WTC11 (cell line): ENCODE measurements around the gene MRPL37. TPM values are rescaled to one million over a fixed set of nuclear protein-coding genes. Genes with fewer than 3 reads are reported as not detected.

Experiments
- ATAC-seq: fragments of 200-7000 bp; cut with Tn5 transposase; 2 replicates; pipeline ENCODE4 v1.10.0; 2021; ENCODE audit warnings: mild to moderate bottlenecking, moderate library complexity
- CTCF ChIA-PET: fragments of 300-600 bp; sonication (Branson Sonifier 250); formaldehyde crosslinking; loops from one replicate; lab custom pipeline; 2021; ENCODE audit warnings: antibody characterized with exemption; lab: Charles Lee
- POLR2A ChIA-PET: fragments of 350-600 bp; sonication (Branson Sonifier 250); formaldehyde crosslinking; loops from one replicate; lab custom pipeline; 2021; ENCODE audit warnings: antibody characterized with exemption; lab: Charles Lee
- DNase-seq: peaks from one replicate; pipeline ENCODE4 v3.0.0; 2021; ENCODE audit warnings: low spot score
- H3K27ac Mint-ChIP-seq: 2 replicates; pipeline ENCODE4 v1.8.0; 2021; ENCODE audit warnings: mixed read lengths
- H3K27me3 Mint-ChIP-seq: 2 replicates; pipeline ENCODE4 v1.8.0; 2021; ENCODE audit warnings: low read depth, mild to moderate bottlenecking, moderate library complexity, mixed read lengths
- H3K36me3 Mint-ChIP-seq: 2 replicates; pipeline ENCODE4 v1.8.0; 2021; ENCODE audit warnings: mixed read lengths
- H3K4me1 Mint-ChIP-seq: 2 replicates; pipeline ENCODE4 v1.8.0; 2022; ENCODE audit warnings: mixed read lengths
- H3K4me3 Mint-ChIP-seq: 2 replicates; pipeline ENCODE4 v1.8.0; 2021; ENCODE audit warnings: mild to moderate bottlenecking, moderate library complexity, mixed read lengths
- H3K9me3 Mint-ChIP-seq: 2 replicates; pipeline ENCODE4 v1.8.0; 2021; ENCODE audit warnings: mixed read lengths
- ATF1 ChIP-seq: sonication (generic); formaldehyde crosslinking; IDR thresholded peaks from 2 replicates; pipeline ENCODE4 v1.8.1; 2023; ENCODE audit warnings: mild to moderate bottlenecking, moderate library complexity, missing genetic modification reagents
- CREB1 ChIP-seq: sonication (generic); formaldehyde crosslinking; IDR thresholded peaks from 2 replicates; pipeline ENCODE4 v1.8.0; 2023; ENCODE audit warnings: mild to moderate bottlenecking, missing genetic modification reagents
- EMX1 ChIP-seq: fragments of 250-450 bp; sonication (Bioruptor Pico); IDR thresholded peaks from 2 replicates; pipeline ENCODE4 v1.8.0; 2021; ENCODE audit warnings: mild to moderate bottlenecking
- GTF2I ChIP-seq: fragments of 250-450 bp; sonication (Bioruptor Pico); conservative IDR thresholded peaks from 2 replicates; pipeline ENCODE4 v1.4.0; 2021; ENCODE audit warnings: mild to moderate bottlenecking
- JUN ChIP-seq: sonication (generic); formaldehyde crosslinking; IDR thresholded peaks from 2 replicates; pipeline ENCODE4 v1.8.0; 2023; ENCODE audit warnings: mild to moderate bottlenecking, missing genetic modification reagents
- SMAD4 ChIP-seq: sonication (generic); formaldehyde crosslinking; IDR thresholded peaks from 2 replicates; pipeline ENCODE4 v1.8.0; 2022; ENCODE audit warnings: mild to moderate bottlenecking, missing genetic modification reagents
- SP1 ChIP-seq: sonication (generic); formaldehyde crosslinking; conservative IDR thresholded peaks from 2 replicates; pipeline ENCODE4 v1.8.1; 2022; ENCODE audit warnings: missing genetic modification reagents
- TCF7 ChIP-seq: sonication (generic); formaldehyde crosslinking; IDR thresholded peaks from 2 replicates; pipeline ENCODE4 v1.8.0; 2022; ENCODE audit warnings: mild to moderate bottlenecking, low read depth, missing genetic modification reagents, moderate library complexity
- ZNF263 ChIP-seq: sonication (generic); formaldehyde crosslinking; IDR thresholded peaks from 2 replicates; pipeline ENCODE4 v1.8.1; 2022; ENCODE audit warnings: low read depth, mild to moderate bottlenecking, moderate library complexity, missing genetic modification reagents
- ZNF317 ChIP-seq: sonication (generic); formaldehyde crosslinking; IDR thresholded peaks from 2 replicates; pipeline ENCODE4 v1.8.1; 2023; ENCODE audit warnings: low read depth, mild to moderate bottlenecking, moderate library complexity, missing genetic modification reagents, borderline replicate concordance
- ZNF396 ChIP-seq: fragments of 250-450 bp; sonication (Bioruptor Pico); IDR thresholded peaks from 2 replicates; pipeline ENCODE4 v1.8.0; 2021; ENCODE audit warnings: mild to moderate bottlenecking, moderate library complexity, borderline replicate concordance
- ZNF416 ChIP-seq: fragments of 250-450 bp; sonication (Bioruptor Pico); IDR thresholded peaks from 2 replicates; pipeline ENCODE4 v1.9.0; 2021; ENCODE audit warnings: mild to moderate bottlenecking, inconsistent platforms
- total RNA-seq: library from RNA; stranded (reverse); gene quantifications from 3 replicates; pipeline ENCODE4 v1.2.3, GENCODE V29; 2021
- TF ChIP-seq, protein P1 (sequence below): fragments of 250-450 bp; sonication (Bioruptor Pico); IDR thresholded peaks from 2 replicates; pipeline ENCODE4 v1.9.0; 2021; ENCODE audit warnings: mild to moderate bottlenecking
- TF ChIP-seq, protein P2 (sequence below): fragments of 200-600 bp; IDR thresholded peaks from 2 replicates; pipeline ENCODE4 v1.8.0; 2022; ENCODE audit warnings: antibody characterized with exemption
- TF ChIP-seq, protein P3 (sequence below): fragments of 250-450 bp; sonication (Bioruptor Pico); IDR thresholded peaks from 2 replicates; pipeline ENCODE4 v1.9.0; 2021; ENCODE audit warnings: mild to moderate bottlenecking
- TF ChIP-seq, protein P4 (sequence below): sonication (generic); formaldehyde crosslinking; IDR thresholded peaks from 2 replicates; pipeline ENCODE4 v1.8.0; 2022; ENCODE audit warnings: mild to moderate bottlenecking, missing genetic modification reagents
- TF ChIP-seq, protein P5 (sequence below): fragments of 250-450 bp; sonication (Bioruptor Pico); conservative IDR thresholded peaks from 2 replicates; pipeline ENCODE4 v1.9.0; 2021; ENCODE audit warnings: mild to moderate bottlenecking
- TF ChIP-seq, protein P6 (sequence below): fragments of 250-450 bp; sonication (Bioruptor Pico); IDR thresholded peaks from 2 replicates; pipeline ENCODE4 v2.1.2; 2022; ENCODE audit warnings: mild to moderate bottlenecking, moderate library complexity
- TF ChIP-seq, protein P7 (sequence below): sonication (generic); formaldehyde crosslinking; IDR thresholded peaks from 2 replicates; pipeline ENCODE4 v1.8.1; 2023; ENCODE audit warnings: mild to moderate bottlenecking, missing genetic modification reagents, moderate library complexity
- TF ChIP-seq, protein P8 (sequence below): sonication (generic); formaldehyde crosslinking; IDR thresholded peaks from 2 replicates; pipeline ENCODE4 v1.8.0; 2023; ENCODE audit warnings: missing genetic modification reagents

The MRPL37 gene
- total RNA-seq, 1 experiment from 2014 or later, result 143 TPM

DNA sequence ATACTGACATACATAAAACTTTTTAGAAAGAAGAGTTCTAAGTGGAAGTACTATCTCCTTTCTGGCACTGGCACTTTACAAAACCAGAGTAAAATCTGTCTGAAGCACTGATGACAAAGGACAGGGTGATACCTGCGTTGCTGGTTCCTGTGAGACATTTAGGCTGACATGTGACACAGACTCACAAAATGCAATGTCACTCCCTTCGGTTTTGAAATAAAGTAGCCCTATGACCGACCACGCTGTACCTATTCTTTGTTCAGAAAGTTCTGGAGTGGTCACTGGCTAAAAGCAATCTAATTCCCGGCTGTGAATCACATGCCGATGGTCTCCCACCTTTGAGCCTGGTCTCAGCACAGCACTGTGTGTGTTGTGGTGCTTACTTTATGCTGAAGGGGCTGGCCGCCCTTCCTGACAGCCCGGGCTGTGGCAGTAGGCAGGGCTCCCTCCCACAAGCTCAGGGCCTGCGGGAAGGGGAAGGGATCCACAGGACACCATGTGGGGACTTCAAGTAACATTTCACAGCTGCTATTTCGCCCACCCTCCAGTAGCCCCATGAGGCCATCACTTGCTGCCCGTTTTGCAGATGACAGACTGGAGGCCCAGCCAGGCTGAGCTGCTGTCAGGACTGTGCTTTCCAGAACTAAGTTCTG, 48.0 kb downstream of the MRPL37 start:
- ATAC-seq, result no peak
- no peaks in the 10 kb centered on the region for H3K9me3 Mint-ChIP-seq
- CTCF ChIA-PET, result no interaction called here
- TF ChIP-seq SMAD4 (CRISPR knock-in tag), result no peak
- H3K4me1 Mint-ChIP-seq, result peaks cover 3% of the 10 kb centered on the region; the same call in 1 of the 2 replicates
- H3K36me3 Mint-ChIP-seq, result peaks cover 10% of the 10 kb centered on the region
- no peak overlapping the region for H3K4me3 Mint-ChIP-seq
- H3K27me3 Mint-ChIP-seq, result no peaks in the 10 kb centered on the region
- no peak for DNase-seq
- H3K27ac Mint-ChIP-seq, result peak overlapping the region; percentile 63; the same call in 1 of the 2 replicates
- POLR2A ChIA-PET, result no interaction called here

DNA sequence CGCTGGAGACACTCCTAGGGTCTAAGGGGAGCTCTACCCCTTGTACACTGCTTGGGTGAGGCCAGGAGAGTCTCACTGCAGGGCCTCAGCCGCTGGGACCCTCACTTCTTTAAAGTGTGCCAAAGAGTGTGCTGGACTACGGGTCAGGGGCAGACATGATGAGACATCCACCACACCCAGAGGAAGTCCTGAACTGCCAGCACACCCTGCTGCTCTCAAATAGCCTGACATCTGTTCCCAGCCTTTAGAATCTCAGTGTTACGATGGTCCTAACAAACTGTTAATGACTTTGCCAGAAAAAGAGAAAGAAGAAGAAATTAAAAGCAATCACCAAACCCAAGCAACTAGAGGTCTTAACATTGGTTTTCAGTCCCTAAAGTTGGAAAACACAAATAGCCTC, 49.0 kb downstream of the MRPL37 start:
- DNase-seq (no peak), ATAC-seq (no peak)
- peak overlapping the region; percentile 12; the same call in 1 of the 2 replicates for H3K27ac Mint-ChIP-seq
- no peaks in the 10 kb centered on the region for H3K9me3 Mint-ChIP-seq
- H3K4me3 Mint-ChIP-seq, result no peak overlapping the region
- H3K27me3 Mint-ChIP-seq, result no peaks in the 10 kb centered on the region
- peaks cover under 1% of the 10 kb centered on the region for H3K36me3 Mint-ChIP-seq
- ChIA-PET CTCF (no interaction called here), POLR2A (no interaction called here)
- TF ChIP-seq, protein P1, sequence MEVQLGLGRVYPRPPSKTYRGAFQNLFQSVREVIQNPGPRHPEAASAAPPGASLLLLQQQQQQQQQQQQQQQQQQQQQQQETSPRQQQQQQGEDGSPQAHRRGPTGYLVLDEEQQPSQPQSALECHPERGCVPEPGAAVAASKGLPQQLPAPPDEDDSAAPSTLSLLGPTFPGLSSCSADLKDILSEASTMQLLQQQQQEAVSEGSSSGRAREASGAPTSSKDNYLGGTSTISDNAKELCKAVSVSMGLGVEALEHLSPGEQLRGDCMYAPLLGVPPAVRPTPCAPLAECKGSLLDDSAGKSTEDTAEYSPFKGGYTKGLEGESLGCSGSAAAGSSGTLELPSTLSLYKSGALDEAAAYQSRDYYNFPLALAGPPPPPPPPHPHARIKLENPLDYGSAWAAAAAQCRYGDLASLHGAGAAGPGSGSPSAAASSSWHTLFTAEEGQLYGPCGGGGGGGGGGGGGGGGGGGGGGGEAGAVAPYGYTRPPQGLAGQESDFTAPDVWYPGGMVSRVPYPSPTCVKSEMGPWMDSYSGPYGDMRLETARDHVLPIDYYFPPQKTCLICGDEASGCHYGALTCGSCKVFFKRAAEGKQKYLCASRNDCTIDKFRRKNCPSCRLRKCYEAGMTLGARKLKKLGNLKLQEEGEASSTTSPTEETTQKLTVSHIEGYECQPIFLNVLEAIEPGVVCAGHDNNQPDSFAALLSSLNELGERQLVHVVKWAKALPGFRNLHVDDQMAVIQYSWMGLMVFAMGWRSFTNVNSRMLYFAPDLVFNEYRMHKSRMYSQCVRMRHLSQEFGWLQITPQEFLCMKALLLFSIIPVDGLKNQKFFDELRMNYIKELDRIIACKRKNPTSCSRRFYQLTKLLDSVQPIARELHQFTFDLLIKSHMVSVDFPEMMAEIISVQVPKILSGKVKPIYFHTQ (CRISPR knock-in tag), result no peak
- TF ChIP-seq, protein P2, sequence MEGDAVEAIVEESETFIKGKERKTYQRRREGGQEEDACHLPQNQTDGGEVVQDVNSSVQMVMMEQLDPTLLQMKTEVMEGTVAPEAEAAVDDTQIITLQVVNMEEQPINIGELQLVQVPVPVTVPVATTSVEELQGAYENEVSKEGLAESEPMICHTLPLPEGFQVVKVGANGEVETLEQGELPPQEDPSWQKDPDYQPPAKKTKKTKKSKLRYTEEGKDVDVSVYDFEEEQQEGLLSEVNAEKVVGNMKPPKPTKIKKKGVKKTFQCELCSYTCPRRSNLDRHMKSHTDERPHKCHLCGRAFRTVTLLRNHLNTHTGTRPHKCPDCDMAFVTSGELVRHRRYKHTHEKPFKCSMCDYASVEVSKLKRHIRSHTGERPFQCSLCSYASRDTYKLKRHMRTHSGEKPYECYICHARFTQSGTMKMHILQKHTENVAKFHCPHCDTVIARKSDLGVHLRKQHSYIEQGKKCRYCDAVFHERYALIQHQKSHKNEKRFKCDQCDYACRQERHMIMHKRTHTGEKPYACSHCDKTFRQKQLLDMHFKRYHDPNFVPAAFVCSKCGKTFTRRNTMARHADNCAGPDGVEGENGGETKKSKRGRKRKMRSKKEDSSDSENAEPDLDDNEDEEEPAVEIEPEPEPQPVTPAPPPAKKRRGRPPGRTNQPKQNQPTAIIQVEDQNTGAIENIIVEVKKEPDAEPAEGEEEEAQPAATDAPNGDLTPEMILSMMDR, result no peak
- TF ChIP-seq JUN, result no peak
- TF ChIP-seq, protein P3, sequence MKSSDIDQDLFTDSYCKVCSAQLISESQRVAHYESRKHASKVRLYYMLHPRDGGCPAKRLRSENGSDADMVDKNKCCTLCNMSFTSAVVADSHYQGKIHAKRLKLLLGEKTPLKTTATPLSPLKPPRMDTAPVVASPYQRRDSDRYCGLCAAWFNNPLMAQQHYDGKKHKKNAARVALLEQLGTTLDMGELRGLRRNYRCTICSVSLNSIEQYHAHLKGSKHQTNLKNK (CRISPR knock-in tag), result no peak
- peaks cover 3% of the 10 kb centered on the region; the same call in 1 of the 2 replicates for H3K4me1 Mint-ChIP-seq

DNA sequence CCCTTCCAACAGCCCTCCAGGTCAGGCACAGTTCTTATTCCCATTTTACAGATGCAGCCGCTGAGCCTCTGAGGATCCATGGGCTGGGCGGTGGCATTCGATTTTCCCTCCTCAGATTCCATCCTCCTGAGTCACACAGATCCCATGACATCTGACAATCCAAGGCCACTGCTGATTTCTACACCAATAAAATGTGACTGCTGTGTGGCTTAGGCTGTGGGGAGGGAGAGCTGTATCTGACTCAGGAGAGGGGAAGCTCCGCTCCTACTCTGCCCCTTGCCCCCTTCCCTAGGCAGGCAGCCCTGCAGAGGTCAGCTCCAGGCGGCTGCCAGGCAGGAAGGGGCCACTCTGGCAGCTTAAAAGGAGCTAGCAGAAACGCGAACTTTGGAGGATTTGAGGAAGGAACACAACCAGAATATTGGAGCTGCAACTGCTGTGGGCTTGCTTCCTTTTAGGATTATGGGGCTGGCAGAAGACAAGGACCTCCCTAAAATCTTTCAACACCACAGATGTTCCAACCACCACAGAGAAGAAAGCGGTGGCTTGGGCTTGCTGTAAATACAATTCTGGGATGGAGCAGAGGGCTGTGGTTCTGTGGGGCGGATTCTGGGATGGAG, 50.0 kb downstream of the MRPL37 start:
- no peaks in the 10 kb centered on the region for H3K27me3 Mint-ChIP-seq
- ATAC-seq (peak; percentile 12; the same call in 1 of the 2 replicates), DNase-seq (no peak)
- H3K36me3 Mint-ChIP-seq, result no peaks in the 10 kb centered on the region; the same call in none of the 2 replicates
- peak overlapping the region; percentile 84 for H3K27ac Mint-ChIP-seq
- CTCF ChIA-PET, result interaction anchor here (1.0 kb wide), 1 partner anchor 68 kb away, joined by 3 read pairs; no protein-coding TSS in a partner anchor
- POLR2A ChIA-PET, result interaction anchor here (0.6 kb wide), 1 partner anchor 63 kb away, joined by 3 read pairs; no protein-coding TSS in a partner anchor
- no peaks in the 10 kb centered on the region for H3K9me3 Mint-ChIP-seq
- H3K4me1 Mint-ChIP-seq, result peaks cover 3% of the 10 kb centered on the region; the same call in 1 of the 2 replicates
- H3K4me3 Mint-ChIP-seq, result no peak overlapping the region
- TF ChIP-seq ZNF396 (CRISPR knock-in tag) (no peak), CREB1 (CRISPR knock-in tag) (no peak), ZNF317 (no peak), GTF2I (CRISPR knock-in tag) (no peak), ZNF263 (no peak), SP1 (no peak), EMX1 (CRISPR knock-in tag) (no peak), ATF1 (CRISPR knock-in tag) (no peak), ZNF416 (no peak), TCF7 (CRISPR knock-in tag) (no peak)
- TF ChIP-seq, protein P4, sequence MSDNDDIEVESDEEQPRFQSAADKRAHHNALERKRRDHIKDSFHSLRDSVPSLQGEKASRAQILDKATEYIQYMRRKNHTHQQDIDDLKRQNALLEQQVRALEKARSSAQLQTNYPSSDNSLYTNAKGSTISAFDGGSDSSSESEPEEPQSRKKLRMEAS (CRISPR knock-in tag), result no peak
- TF ChIP-seq, protein P5, sequence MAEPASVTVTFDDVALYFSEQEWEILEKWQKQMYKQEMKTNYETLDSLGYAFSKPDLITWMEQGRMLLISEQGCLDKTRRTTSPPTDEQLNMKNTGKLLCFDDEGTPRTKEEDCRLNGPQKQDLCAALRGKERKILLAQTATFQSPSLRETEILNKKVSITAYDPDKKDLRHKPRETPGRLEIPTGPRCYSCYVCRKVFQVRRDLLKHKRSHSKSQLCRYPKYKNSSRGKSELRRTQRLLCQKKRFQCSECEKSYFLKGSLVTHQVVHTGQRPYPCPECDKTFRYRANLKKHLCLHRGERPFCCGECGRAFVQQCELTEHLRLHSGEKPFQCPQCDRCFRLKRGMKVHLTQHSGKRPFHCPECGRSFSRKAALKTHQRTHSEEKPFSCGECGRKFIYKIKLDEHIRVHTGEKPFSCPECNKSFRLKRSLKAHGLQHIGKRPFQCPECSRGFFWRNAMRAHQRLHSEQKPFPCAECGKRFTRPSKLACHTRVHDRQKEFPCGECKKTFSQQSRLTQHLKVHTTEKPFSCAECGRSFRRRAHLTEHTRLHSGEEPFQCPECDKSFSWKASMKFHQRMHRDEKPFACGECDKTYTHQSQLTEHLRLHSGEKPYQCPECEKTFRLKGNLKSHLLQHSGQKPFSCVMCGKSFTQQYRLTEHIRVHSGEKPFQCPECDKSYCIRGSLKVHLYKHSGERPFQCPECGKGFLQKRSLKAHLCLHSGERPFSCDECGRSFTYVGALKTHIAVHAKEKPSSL (CRISPR knock-in tag), result no peak
- TF ChIP-seq, protein P6, sequence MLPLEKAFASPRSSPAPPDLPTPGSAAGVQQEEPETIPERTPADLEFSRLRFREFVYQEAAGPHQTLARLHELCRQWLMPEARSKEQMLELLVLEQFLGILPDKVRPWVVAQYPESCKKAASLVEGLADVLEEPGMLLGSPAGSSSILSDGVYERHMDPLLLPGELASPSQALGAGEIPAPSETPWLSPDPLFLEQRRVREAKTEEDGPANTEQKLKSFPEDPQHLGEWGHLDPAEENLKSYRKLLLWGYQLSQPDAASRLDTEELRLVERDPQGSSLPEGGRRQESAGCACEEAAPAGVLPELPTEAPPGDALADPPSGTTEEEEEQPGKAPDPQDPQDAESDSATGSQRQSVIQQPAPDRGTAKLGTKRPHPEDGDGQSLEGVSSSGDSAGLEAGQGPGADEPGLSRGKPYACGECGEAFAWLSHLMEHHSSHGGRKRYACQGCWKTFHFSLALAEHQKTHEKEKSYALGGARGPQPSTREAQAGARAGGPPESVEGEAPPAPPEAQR (CRISPR knock-in tag), result no peak
- TF ChIP-seq, protein P7, sequence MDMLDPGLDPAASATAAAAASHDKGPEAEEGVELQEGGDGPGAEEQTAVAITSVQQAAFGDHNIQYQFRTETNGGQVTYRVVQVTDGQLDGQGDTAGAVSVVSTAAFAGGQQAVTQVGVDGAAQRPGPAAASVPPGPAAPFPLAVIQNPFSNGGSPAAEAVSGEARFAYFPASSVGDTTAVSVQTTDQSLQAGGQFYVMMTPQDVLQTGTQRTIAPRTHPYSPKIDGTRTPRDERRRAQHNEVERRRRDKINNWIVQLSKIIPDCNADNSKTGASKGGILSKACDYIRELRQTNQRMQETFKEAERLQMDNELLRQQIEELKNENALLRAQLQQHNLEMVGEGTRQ, result no peak
- TF ChIP-seq, protein P8, sequence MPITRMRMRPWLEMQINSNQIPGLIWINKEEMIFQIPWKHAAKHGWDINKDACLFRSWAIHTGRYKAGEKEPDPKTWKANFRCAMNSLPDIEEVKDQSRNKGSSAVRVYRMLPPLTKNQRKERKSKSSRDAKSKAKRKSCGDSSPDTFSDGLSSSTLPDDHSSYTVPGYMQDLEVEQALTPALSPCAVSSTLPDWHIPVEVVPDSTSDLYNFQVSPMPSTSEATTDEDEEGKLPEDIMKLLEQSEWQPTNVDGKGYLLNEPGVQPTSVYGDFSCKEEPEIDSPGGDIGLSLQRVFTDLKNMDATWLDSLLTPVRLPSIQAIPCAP (CRISPR knock-in tag), result no peak
